ENCODE data around the gene NME7.
"Not testable (repeated sequence)": the region's sequence is repeated elsewhere in the genome, so short reads cannot be mapped to it uniquely, and the experiment has no call there.

NME7 gene

DNA sequence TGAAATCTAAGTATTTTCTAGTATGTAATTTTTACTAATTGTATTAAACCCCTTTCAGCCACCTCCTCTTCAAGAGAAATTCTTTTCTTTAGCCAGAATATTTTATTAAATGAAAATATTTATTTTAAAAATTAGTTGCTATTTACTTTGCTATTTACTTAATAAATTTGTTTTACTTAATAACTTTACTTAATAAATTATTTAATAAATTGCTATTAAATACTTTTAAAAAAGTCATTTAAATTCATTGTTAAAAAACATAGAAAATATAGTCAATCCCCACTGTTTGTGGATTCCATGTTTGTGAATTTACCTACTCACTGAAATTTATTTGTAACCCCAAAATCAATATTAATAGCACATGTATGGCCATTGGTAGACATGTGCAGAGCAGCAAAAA lies 155.5 kb downstream of the NME7 start:
- no peak for DNase-seq

DNA sequence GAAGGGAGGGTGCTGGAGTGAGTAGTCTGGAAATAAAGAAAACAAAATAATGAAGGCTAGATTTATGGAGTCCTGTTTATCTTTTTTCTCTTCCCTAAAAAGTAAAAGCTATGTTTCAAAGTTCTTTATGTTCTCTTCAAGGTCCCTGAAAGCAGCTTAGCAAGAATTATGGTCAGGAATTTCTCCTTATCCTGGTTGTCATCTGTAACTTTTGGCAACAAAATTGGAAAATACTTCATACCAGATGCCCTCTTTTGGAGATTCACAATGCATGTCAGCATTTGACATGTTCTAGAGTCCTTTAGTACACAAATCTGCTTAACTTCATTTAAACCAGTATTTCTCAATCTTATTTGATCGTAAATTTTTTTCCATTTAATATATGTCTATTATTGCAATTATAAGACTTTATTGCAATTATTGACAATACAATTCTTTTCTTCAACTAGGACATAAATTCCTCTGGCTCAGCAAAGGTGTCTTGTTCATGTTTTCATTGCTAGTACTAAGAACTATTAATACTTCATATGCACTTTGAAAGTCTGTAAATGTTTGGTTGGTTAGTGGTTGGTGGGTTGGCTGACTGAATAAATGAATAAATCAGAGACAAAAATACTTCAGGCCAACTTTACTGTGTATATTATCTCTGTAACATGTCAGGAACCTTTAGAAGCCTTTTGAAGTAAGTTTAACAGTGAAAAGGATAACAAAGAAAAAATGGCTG lies 159.6 kb downstream of the NME7 start:
- DNase-seq = no peak

GRCh38 chr1:169204157-169204556 lies 163.4 kb downstream of the NME7 start:
- DNase-seq = no peak

- no peak for DNase-seq
These were observed 164.6 kb downstream of the NME7 start for GRCh38 chr1:169202791-169203665.

DNA sequence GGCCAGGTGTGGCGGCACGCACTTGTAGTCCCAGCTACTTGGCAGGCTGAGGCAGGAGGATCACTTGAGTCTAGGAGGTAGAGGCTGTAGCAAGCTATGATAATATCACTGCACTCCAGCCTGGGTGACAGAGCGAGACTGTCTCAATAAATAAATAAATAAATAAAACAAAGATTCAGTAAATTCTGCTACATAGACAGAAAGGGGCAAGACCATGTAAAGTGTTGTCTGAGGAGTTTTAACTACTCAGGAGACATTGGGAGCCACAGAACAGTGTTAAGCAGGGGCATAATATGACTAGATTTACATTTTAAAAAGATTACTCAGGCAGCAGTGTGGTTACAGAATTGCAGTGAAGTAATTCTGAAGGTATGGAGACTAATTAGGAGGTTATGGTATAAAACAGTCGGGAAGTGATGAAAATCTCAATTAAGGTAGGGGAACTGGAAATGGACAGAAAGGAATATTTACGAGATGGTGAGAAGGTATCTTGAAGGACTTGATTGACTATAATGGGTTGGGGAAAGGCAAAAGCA lies 166.4 kb downstream of the NME7 start:
- no peak for DNase-seq

DNA sequence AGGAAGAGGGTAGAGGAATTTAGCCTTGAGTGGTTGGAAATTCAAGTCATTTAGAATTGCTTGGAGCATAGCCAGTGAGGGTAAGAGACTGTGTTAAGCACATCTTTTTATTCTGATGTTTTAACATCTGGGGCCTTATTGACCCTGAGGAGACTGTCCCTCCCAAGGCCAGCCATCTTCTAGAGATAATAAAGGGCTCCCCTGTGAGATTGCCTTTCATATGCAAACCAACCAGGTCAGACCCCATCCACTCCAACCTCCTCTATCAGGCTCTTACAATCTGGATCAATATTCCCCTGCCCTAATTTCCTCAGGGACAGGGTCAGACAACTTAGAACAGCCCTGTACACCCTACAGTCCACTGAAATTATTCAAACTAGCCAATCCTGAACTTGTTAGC lies 167.3 kb downstream of the NME7 start:
- DNase-seq = no peak

DNA sequence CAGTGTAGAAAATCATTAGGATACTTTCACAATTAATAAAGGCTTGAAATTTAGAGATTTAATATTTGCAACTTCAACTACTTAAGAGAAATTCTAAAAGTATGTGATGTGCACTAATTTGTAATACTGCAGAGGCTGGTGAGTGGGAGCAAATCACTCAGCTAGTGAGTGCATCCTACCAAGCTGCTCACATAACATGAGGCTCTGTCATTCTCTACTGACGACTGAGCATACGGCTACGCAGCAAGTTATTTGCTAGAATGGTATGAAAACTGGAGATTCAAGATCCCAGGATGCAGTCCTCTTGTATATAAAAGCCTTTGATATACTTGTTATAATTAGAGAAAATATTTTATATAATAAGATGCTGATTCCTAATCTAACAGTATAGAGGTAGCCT lies 171.0 kb downstream of the NME7 start:
- no peak for DNase-seq

DNA sequence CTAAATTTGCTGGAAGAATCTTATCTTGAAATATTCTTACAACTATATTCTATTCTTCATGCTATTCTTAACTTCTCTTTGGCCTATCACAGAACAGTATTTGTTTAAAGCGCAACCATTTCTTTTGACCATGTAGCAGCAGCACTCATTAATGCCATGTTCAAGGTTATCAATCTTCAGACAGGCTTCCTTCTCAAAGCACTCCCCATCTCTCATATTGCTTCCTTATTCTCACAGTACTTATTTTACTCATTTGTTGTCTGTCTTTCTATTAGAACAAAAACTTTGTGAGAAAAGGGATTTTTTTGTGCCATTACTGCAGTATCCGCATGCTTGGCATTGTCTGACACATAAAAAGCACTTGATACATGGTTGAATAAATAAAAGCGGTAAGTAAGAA lies 171.4 kb downstream of the NME7 start:
- DNase-seq = no peak

DNA sequence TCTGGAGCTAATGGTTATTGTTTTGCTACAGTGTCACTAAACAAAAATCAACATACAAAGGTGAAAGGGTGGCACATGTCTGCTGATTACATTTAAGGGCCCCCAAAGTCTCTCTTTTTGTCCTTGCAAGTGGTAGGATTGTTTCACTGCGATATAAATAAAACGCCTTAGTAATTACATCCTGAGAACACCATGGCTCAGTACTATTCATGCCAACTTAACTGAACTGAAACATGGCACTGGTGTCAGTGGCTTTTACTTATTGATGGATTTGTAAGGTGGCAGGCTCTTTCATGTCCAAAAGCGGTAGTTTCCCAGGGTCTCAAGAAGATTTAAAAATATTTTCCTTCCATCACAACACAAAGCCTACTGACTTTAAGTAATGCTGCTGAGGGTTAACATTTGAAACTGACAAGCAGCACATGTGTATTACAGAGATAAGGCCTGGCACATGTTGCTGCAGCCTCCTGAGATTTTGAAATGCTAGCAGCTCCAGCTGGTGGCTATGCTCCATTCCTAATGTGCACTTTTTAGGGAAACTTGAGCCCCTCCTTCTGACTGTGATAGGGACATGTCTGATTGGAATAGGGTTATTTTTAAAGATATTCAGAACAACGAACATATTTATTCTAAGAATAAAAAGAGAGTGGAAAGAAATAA lies 174.3 kb downstream of the NME7 start:
- DNase-seq = no peak

DNA sequence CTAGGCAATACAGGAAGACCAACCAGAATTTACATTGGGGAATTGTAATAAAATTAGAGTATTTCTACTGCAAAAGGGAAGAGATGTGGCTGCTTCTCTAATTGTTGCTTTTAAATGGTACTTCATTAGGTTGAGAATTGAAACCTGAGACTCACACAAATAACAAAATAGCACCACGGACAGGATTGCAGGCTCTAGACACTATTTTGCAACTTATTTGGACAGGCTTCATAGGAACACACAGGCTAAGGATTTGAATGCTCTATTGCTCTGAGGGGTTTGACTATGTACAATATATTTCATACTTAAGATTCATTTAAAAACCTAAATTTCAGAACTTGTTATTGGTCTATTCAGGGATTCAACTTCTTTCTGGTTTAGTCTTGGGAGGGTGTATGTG lies 181.5 kb downstream of the NME7 start:
- DNase-seq = no peak

- no peak for DNase-seq
These were observed 182.8 kb downstream of the NME7 start for GRCh38 chr1:169184812-169185211.

DNA sequence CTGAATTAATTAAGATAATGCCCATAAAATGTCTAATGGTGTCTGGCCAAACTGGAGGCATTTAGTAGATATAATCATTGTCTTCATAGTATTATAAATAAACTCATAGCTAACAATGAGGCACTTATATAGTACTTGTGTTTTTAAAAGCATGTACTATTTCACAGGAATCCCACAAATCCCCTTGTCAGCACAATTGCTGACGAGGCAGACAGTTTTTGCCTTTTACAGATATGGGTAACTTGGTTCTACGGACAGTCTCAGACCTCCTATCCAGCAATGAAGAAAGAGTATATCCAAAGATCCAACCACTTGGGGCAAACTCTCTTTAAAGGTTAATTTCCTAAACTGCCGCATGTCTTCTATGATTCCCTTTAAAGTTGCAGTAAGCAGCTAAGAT lies 187.4 kb downstream of the NME7 start:
- no peak for DNase-seq

GRCh38 chr1:169179431-169179830 lies 188.2 kb downstream of the NME7 start:
- not testable (repeated sequence) for DNase-seq

GRCh38 chr1:169175461-169175860 lies 192.1 kb downstream of the NME7 start:
- no peak for DNase-seq

GRCh38 chr1:169163059-169163458 lies 204.5 kb downstream of the NME7 start:
- peak; percentile 3 for DNase-seq

DNA sequence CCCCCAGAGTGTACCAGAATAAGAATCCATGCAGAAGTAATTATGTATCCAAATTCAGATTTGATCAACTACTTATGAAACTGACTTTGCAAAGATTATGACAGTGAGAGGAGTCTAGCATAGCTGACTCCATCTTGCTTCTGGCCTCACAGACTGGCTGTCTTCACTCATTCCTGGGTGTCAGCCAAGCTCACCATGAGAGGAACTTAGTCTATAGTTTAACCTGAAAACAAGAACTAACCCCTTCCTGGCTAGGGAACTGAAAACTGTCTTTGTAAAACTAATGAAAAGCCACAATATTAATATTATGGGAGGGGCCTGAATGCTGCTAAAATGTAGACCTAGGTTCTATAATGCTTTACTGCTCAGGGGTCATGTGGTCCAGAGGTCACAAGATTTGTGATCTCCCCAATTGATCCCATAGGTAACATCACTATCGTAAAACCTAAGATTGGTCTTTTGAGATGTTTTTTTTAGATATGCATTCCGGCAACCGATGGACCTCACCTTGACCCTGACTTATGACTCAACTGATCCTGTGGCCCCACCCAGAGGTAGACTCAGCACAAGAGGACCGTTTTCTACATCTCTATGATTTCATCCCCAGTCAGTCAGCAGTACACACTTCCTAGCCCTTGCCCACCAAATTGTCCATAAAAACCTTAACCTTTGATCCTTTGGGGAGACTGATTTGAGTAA lies 206.0 kb downstream of the NME7 start:
- peak; percentile 29 for DNase-seq

- no peak for DNase-seq
These were observed 206.6 kb downstream of the NME7 start for GRCh38 chr1:169160845-169161495.

DNA sequence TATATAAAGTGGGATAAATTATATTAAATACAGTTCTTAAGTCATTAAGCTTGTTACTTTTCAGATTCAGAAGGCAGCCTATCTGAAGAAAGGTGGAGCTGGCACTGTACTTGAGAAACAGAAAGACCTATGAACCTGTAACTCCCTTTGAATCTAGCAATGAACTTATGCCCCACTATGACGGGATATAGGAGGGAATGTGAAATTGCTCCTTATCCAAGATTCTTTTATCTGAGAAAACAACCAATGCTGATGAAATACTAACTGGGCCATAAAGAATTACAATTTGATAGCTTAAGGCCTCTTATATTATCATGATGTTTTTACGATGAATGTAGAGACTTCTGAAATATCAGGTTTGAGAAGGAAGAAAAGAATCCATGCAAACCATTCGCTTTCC lies 211.0 kb downstream of the NME7 start:
- DNase-seq = no peak

GRCh38 chr1:169155675-169156074 lies 211.9 kb downstream of the NME7 start:
- DNase-seq = no peak

GRCh38 chr1:169151338-169151837 lies 216.2 kb downstream of the NME7 start:
- DNase-seq = no peak

DNA sequence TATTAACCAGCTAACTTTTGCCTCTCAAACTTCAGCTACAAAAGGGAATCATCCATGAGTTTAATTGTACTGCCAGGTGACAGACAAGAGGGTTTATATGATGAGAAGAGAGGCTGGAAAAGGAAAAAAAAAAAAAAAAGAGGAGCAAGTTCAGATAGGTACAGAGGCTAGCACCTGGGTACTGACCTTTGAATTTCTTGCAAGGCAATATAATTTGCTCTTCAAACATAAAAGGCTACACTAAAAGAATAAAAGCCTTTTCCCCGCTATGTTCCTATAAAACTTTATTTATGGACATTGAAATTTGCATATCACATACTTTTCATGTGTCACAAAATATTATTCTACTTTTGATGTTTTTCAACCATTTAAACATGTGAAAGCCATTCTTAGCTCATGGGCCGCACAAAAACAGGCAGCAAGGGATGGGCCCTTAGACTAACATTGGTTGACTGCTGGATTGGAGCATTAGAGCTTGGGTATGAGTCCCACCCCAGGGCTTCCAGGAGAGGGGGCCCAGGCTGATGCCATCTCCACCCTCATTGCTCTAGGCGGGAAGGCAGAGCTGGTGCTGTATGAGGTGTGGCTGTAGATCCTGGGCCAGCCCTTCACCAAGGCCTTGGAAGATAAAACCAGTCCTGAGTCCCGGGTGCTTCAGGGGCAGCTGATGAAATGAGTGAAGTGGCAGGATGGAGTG lies 216.8 kb downstream of the NME7 start:
- no peak for DNase-seq
